ENCODE results near the gene DLG2. TPM values are rescaled to one million over a fixed set of nuclear protein-coding genes. Genes with fewer than 3 reads are reported as not detected.

Gene DLG2
- total and polyA plus RNA-seq, 9 of the 15 experiments (the other 6 are each of a cell fraction or from before 2014, with no cell fraction given) = 0.52 to 1.6 (median 0.95) TPM

DNA sequence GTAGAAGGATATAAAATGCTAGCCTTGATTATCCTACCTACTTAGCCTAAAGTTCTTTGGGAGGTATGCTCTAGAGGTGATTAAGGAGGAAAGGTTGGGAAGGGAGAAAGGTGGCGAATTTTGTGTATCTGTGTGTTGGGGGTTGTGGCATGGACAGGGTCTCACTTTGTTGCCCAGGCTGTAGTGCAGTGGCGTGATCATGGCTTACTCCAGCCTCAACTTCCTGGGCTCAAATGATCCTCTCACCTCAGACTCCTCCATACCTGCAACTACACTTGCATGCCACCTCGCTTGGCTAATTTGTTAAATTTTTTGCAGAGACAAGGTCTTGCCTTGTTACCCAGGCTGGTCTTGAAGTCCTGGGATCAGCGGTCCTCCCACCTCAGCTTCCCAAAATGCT lies 1094.8 kb downstream of the DLG2 start:
- H2AFZ ChIP-seq (ENCODE audit: low read depth, low read length) = no peak overlapping the region
- H3K79me2 ChIP-seq (ENCODE audit: control insufficient read depth, insufficient read depth, low read length) = no peaks in the 10 kb centered on the region
- no peak for FAIRE-seq
- H3K4me2 ChIP-seq (ENCODE audit: insufficient read depth, low read length) = no peak overlapping the region
- H3K27me3 ChIP-seq (ENCODE audit: control insufficient read depth in 2 of 2, insufficient read depth in 2 of 2, low read length in 2 of 2) = no peaks in the 10 kb centered on the region
- H4K20me1 ChIP-seq (replicated peaks; ENCODE audit: control insufficient read depth, insufficient read depth, low read length) = no peaks in the 10 kb centered on the region
- H3K9me1 ChIP-seq (ENCODE audit: control insufficient read depth, insufficient read depth, low read length) = no peaks in the 10 kb centered on the region
- no peaks in the 10 kb centered on the region for H3K4me1 ChIP-seq (replicated peaks in 1 of 2; ENCODE audit: control insufficient read depth in 2 of 2, insufficient read depth in 2 of 2, low read length in 2 of 2)
- ATAC-seq = no peak
- DNase-seq (ENCODE audit: extremely low read depth in 1 of 4, low spot score in 3 of 4) = no peak
- no TSS peak for BruUV-seq (replicated peaks)
- ChIA-PET POLR2A (no interaction called here), CTCF (ENCODE audit: low intra/inter-chr PET ratio) (no interaction called here)
- no peaks in the 10 kb centered on the region for H3K9me3 ChIP-seq (replicated peaks; ENCODE audit: control insufficient read depth, insufficient read depth, low read depth, low read length)
- H3K27ac ChIP-seq (ENCODE audit: extremely low read depth, low read depth, low read length) = no peak overlapping the region
- TF ChIP-seq USF2 (CRISPR knock-in tag; IDR thresholded peaks at IDR 0.05) = no peak
- no peak for TF ChIP-seq TFAP4 (CRISPR knock-in tag; IDR thresholded peaks at IDR 0.05; ENCODE audit: borderline replicate concordance)
- no peak for TF ChIP-seq NFE2L1 (tag; IDR thresholded peaks at IDR 0.05; ENCODE audit: borderline replicate concordance, low read depth)
- no peak for TF ChIP-seq ZNF589 (CRISPR knock-in tag; IDR thresholded peaks at IDR 0.05; ENCODE audit: low read depth)
- TF ChIP-seq XRCC3 (IDR thresholded peaks at IDR 0.05) = no peak
- no peak for TF ChIP-seq HSF4 (CRISPR knock-in tag; IDR thresholded peaks at IDR 0.05; ENCODE audit: borderline replicate concordance)
- no peak for TF ChIP-seq TAF15 (IDR thresholded peaks at IDR 0.05; ENCODE audit: low read depth, low read length)
- TF ChIP-seq HNRNPH1 (optimal IDR thresholded peaks at IDR 0.05; ENCODE audit: low read depth, low read length) = no peak
- no peak for TF ChIP-seq BRD4 (IDR thresholded peaks at IDR 0.05)
- intact Hi-C loops (cut with micrococcal nuclease) (no loop called here), in situ Hi-C loops (cut with MboI) (no loop called here)
- no peak overlapping the region for H3K4me3 ChIP-seq
- H3K9ac ChIP-seq (ENCODE audit: insufficient read depth in 1 of 2, low read depth in 2 of 2, low read length in 2 of 2) = no peak overlapping the region
- WGBS (ENCODE audit: insufficient coverage, low coverage, missing lambda C conversion rate) = 0% methylated on average over 4 of the region's 4 CpGs
- H3K36me3 ChIP-seq (ENCODE audit: control insufficient read depth, insufficient read depth, low read length) = no peaks in the 10 kb centered on the region

Measured in K562 (cell line).